ENCODE results near the gene CARD10. TPM values are rescaled to one million over a fixed set of nuclear protein-coding genes. Genes with fewer than 3 reads are reported as not detected.

Gene CARD10
- total and polyA plus RNA-seq, 2 of the 8 experiments (the other 6 are each of a cell fraction or from before 2014, with no cell fraction given) = 13.5 to 14.4 TPM

- Histone ChIP-seq H3K23ac (ENCODE audit: insufficient read length) (no peak overlapping the region), H3K36me3 (ENCODE audit: control insufficient read depth in 2 of 4, insufficient read depth in 4 of 4, low read length in 3 of 4) (no peaks in the 10 kb centered on the region), H3K56ac (replicated peaks; ENCODE audit: insufficient read length, low read depth, low read length) (no peak overlapping the region), H3K4me3 (ENCODE audit: extremely low read depth in 1 of 4, insufficient read depth in 2 of 4, low read depth in 3 of 4, low read length in 4 of 4) (no peak overlapping the region), H2BK120ac (replicated peaks; ENCODE audit: low read depth, low read length) (no peak overlapping the region), H3K4ac (replicated peaks; ENCODE audit: insufficient read length, low read depth, low read length) (peak overlapping the region; percentile 21), H2BK20ac (ENCODE audit: low read length) (0 out of 2 replicates have a peak overlapping the region, but pooled peaks have one; percentile 48), H4K8ac (ENCODE audit: extremely low read depth, insufficient read depth, low read length) (peak overlapping the region; percentile 82; the same call in 1 of the 2 replicates), H3K79me1 (ENCODE audit: low read depth, low read length) (no peaks in the 10 kb centered on the region), H2BK5ac (ENCODE audit: low read depth, low read length) (peak overlapping the region; percentile 44; the same call in 1 of the 2 replicates), H3K27ac (ENCODE audit: low read depth, low read length) (no peak overlapping the region), H3K79me2 (ENCODE audit: control insufficient read depth in 1 of 2, insufficient read depth in 2 of 2, low read length in 2 of 2) (no peaks in the 10 kb centered on the region), H3K14ac (ENCODE audit: insufficient read length) (no peak overlapping the region), H2AK5ac (ENCODE audit: low read depth, low read length) (0 out of 2 replicates have a peak overlapping the region, but pooled peaks have one; percentile 39), H3K4me2 (ENCODE audit: insufficient read depth in 1 of 2, low read depth in 2 of 2, low read length in 2 of 2) (peak overlapping the region in 1 of 2 experiments; percentile 51; a peak in 1 of 4 replicates), H3K9me3 (ENCODE audit: insufficient read depth in 2 of 2, low read depth in 1 of 2, low read length in 1 of 2) (no peaks in the 10 kb centered on the region), H3K18ac (ENCODE audit: extremely low read depth, low read length) (no peak overlapping the region), H2BK15ac (ENCODE audit: low read length) (no peak overlapping the region; the same call in 1 of the 2 replicates), H4K91ac (replicated peaks; ENCODE audit: insufficient read length, low read length) (peak overlapping the region; percentile 66), H3K9ac (replicated peaks in 1 of 4; ENCODE audit: extremely low read depth in 1 of 4, low read depth in 3 of 4, low read length in 3 of 4) (no peak overlapping the region), H4K5ac (ENCODE audit: insufficient read length, low read depth, low read length) (no peak overlapping the region), H4K20me1 (replicated peaks in 1 of 2; ENCODE audit: control insufficient read depth in 1 of 2, insufficient read depth in 2 of 2, low read length in 2 of 2) (no peaks in the 10 kb centered on the region), H3K4me1 (replicated peaks in 1 of 4; ENCODE audit: control insufficient read depth in 3 of 4, insufficient read depth in 4 of 4, low read length in 3 of 4) (peaks cover 0 to 32% (median 21%) of the 10 kb centered on the region in 4 experiments; a peak in 6 of 7 replicates), H2BK12ac (ENCODE audit: low read depth, low read length) (peak overlapping the region; percentile 84; the same call in 1 of the 2 replicates), H3K23me2 (ENCODE audit: low read depth, low read length) (no peaks in the 10 kb centered on the region), H3K27me3 (replicated peaks in 1 of 4; ENCODE audit: control insufficient read depth in 3 of 4, extremely low read depth in 1 of 4, insufficient read depth in 3 of 4, low read length in 3 of 4) (peaks cover 0 to 4% (median 0%) of the 10 kb centered on the region in 4 experiments; a peak in 1 of 7 replicates), H2AFZ (ENCODE audit: low read length) (no peak overlapping the region)
- ChIA-PET CTCF (ENCODE audit: partially characterized antibody) (interaction anchor here (0.6 to 21.5 kb wide), 14 partner anchors 9 to 1345 kb away, joined by 3 to 312 read pairs (median 4); no protein-coding TSS in a partner anchor), POLR2A (ENCODE audit: partially characterized antibody) (interaction anchor here (0.8 to 2.0 kb wide), 4 partner anchors 10 to 228 kb away, joined by 3 to 6 read pairs (median 4); no protein-coding TSS in a partner anchor)
- FAIRE-seq (no peak), DNase-seq (ENCODE audit: low read depth in 1 of 2, low spot score in 2 of 2) (no peak)
- WGBS, 2 experiments (ENCODE audit: extremely low coverage in 1 of 2, insufficient coverage in 1 of 2, insufficient read length in 1 of 2, insufficient replicate concordance in 2 of 2, low coverage in 1 of 2, low lambda C conversion rate in 2 of 2, missing lambda C conversion rate in 1 of 2) = 78% methylated on average over 10 of the region's 10 CpGs; no CpG with 5 or more reads in 1 of the 2 experiments
- TF ChIP-seq ZNF274 (IDR thresholded peaks at IDR 0.05; ENCODE audit: borderline replicate concordance, extremely low read depth, low read length) = no peak
- no peak for TF ChIP-seq BRCA1 (IDR thresholded peaks at IDR 0.05; ENCODE audit: low read depth, low read length)
- TF ChIP-seq POLR2A (IDR thresholded peaks at IDR 0.05; ENCODE audit: control extremely low read depth in 1 of 2, low read depth in 2 of 2, low read length in 2 of 2) = no peak
- TF ChIP-seq MAX (IDR thresholded peaks at IDR 0.05) = no peak
- TF ChIP-seq EZH2 (IDR thresholded peaks at IDR 0.05; ENCODE audit: low read depth, low read length, severe bottlenecking) = no peak
- TF ChIP-seq SP2 (IDR thresholded peaks at IDR 0.05; ENCODE audit: low read length) = no peak
- no peak for TF ChIP-seq ATF3 (IDR thresholded peaks at IDR 0.05; ENCODE audit: insufficient read depth, low read depth, low read length)
- TF ChIP-seq ATF2 (IDR thresholded peaks at IDR 0.05; ENCODE audit: low read length) = no peak
- no peak for TF ChIP-seq RNF2 (IDR thresholded peaks at IDR 0.05; ENCODE audit: borderline replicate concordance, low read depth, low read length, missing control alignments, poor library complexity, severe bottlenecking)
- TF ChIP-seq KDM5A (IDR thresholded peaks at IDR 0.05; ENCODE audit: low read length) = no peak
Observed at GRCh38 chr22:37487129-37487528, 32.1 kb downstream of the CARD10 start.
